ENCODE data around the gene TRIP11. TPM values are rescaled to one million over a fixed set of nuclear protein-coding genes. Genes with fewer than 3 reads are reported as not detected.

Gene TRIP11
- total and polyA plus RNA-seq, 7 donors: 6.8 to 54.8 (median 47.5) TPM

DNA sequence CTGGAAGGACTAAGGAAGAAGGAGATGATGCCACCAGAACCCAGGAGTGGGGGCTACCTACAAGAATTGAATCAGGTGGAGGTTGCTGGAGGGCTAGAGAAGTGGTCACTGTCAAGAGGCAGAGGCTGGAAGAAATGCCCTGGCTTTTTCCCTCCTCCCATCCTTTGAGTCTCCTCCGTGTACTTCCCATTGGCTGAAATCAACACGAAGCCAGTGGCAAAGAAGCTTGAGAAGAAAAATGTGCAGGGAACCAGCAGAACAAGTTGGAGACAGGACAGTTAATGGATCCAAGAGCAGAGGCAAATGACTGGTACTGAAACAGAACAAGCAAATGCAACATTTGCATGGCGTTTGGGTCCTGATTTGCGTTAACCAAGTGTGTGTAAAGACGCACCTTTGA is 83.2 kb downstream of the TRIP11 start:
- Histone ChIP-seq H3K9me3 (no peaks in the 10 kb centered on the region), H3K27ac (no peak overlapping the region), H3K4me1 (no peaks in the 10 kb centered on the region), H3K27me3 (ENCODE audit: insufficient read depth in 3 of 3, low read length in 2 of 3) (peaks cover 0 to 3% (median 0%) of the 10 kb centered on the region in 3 donors), H3K4me3 (no peak overlapping the region), H3K36me3 (ENCODE audit: insufficient read depth in 1 of 2, low read depth in 1 of 2) (no peaks in the 10 kb centered on the region)
- TF ChIP-seq CTCF (IDR thresholded peaks at IDR 0.05): no peak
- DNase-seq (no peak), ATAC-seq (no peak)
- 60 to 79% (median 74%) methylated on average over 5 of the region's 5 CpGs for WGBS, 3 donors
- intact Hi-C loops (cut with DNase I): no loop called here

GRCh38 chr14:91955168-91955567 is 84.7 kb downstream of the TRIP11 start:
- peaks cover 0 to 8% (median 2%) of the 10 kb centered on the region in 3 donors for H3K27me3 ChIP-seq (ENCODE audit: insufficient read depth in 3 of 3, low read length in 2 of 3)
- no peak for TF ChIP-seq CTCF (IDR thresholded peaks at IDR 0.05)
- H3K9me3 ChIP-seq: no peaks in the 10 kb centered on the region
- H3K27ac ChIP-seq: no peak overlapping the region
- WGBS, 3 donors: 51 to 57% (median 55%) methylated on average over 1 of the region's 1 CpG
- H3K36me3 ChIP-seq (ENCODE audit: insufficient read depth in 1 of 2, low read depth in 1 of 2): no peaks in the 10 kb centered on the region
- no peak for DNase-seq
- no peaks in the 10 kb centered on the region for H3K4me1 ChIP-seq
- intact Hi-C loops (cut with DNase I): no loop called here
- ATAC-seq: no peak
- no peak overlapping the region for H3K4me3 ChIP-seq

GRCh38 chr14:91953170-91953985 is 86.5 kb downstream of the TRIP11 start:
- no peaks in the 10 kb centered on the region for H3K4me1 ChIP-seq
- ATAC-seq (no peak), DNase-seq (no peak)
- intact Hi-C loops (cut with DNase I): no loop called here
- no peak for TF ChIP-seq CTCF (IDR thresholded peaks at IDR 0.05)
- no peaks in the 10 kb centered on the region for H3K9me3 ChIP-seq
- no peak overlapping the region for H3K27ac ChIP-seq
- H3K36me3 ChIP-seq (ENCODE audit: insufficient read depth in 1 of 2, low read depth in 1 of 2): no peaks in the 10 kb centered on the region
- H3K4me3 ChIP-seq: no peak overlapping the region
- WGBS, 3 donors: 58 to 67% (median 59%) methylated on average over 8 of the region's 8 CpGs
- H3K27me3 ChIP-seq (ENCODE audit: insufficient read depth in 3 of 3, low read length in 2 of 3): peaks cover 0 to 21% (median 4%) of the 10 kb centered on the region in 3 donors

- Histone ChIP-seq H3K36me3 (ENCODE audit: insufficient read depth in 1 of 2, low read depth in 1 of 2) (no peaks in the 10 kb centered on the region), H3K4me1 (peaks cover 7% of the 10 kb centered on the region), H3K27ac (peak within 1 kb of the TSS; percentile 16), H3K9me3 (no peaks in the 10 kb centered on the region), H3K4me3 (peak within 1 kb of the TSS; percentile 66), H3K27me3 (ENCODE audit: insufficient read depth in 3 of 3, low read length in 2 of 3) (peaks cover 0 to 62% (median 7%) of the 10 kb centered on the region in 3 donors)
- DNase-seq (peak; percentile 81 to 86), ATAC-seq (peak; percentile 64 to 86 (median 78))
- no peak for TF ChIP-seq CTCF (IDR thresholded peaks at IDR 0.05)
- intact Hi-C loops (cut with DNase I): no loop called here
- WGBS, 3 donors: 1 to 2% (median 1%) methylated on average over 50 to 54 of the region's 54 CpGs
Measured at GRCh38 chr14:91947475-91948184, 92.2 kb downstream of the TRIP11 start, which contains the start of gene FBLN5. Gene FBLN5 (minus strand): TSS chr14:91947694. CDS start chr14:91947229, 465 bp downstream.
